H1 (cell line): ENCODE data around the gene ACSL6.

Experiments used
- EGR1 ChIP-seq: IDR thresholded peaks from 2 replicates; pipeline ENCODE4 v1.6.1; 2011; ENCODE audit warnings: low read depth, low read length, borderline replicate concordance
- NRF1 ChIP-seq: IDR thresholded peaks from 2 replicates; pipeline ENCODE4 v1.6.1; 2011; ENCODE audit warnings: mild to moderate bottlenecking, low read depth, low read length, improper control_type of control experiment

GRCh38 chr5:132008961-132009680 lies 2.3 kb downstream of the ACSL6 start:
- no peak for TF ChIP-seq NRF1
- TF ChIP-seq EGR1, result no peak
